Measurements from ENCODE around the gene KCNE2.

DNA sequence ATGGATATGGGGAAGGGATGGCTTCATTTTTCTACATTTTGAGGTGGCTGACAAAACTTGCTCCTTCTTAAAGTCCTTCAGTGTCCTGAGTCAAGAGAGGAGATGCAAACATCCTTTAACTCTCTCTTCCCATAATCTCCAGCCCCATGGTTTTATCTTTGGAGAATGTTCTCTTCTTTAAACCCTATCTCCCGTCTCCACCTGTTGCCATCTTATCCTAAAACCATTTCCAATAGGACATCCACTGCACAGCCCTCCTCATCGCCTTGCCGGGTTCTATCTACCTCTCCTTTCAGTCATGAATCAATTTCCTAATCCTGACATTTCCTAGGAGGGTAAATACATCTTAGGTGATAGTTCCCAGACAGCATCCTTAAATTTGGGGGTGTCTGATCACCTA, 44.2 kb upstream of the KCNE2 start:
- TF ChIP-seq, protein P1, sequence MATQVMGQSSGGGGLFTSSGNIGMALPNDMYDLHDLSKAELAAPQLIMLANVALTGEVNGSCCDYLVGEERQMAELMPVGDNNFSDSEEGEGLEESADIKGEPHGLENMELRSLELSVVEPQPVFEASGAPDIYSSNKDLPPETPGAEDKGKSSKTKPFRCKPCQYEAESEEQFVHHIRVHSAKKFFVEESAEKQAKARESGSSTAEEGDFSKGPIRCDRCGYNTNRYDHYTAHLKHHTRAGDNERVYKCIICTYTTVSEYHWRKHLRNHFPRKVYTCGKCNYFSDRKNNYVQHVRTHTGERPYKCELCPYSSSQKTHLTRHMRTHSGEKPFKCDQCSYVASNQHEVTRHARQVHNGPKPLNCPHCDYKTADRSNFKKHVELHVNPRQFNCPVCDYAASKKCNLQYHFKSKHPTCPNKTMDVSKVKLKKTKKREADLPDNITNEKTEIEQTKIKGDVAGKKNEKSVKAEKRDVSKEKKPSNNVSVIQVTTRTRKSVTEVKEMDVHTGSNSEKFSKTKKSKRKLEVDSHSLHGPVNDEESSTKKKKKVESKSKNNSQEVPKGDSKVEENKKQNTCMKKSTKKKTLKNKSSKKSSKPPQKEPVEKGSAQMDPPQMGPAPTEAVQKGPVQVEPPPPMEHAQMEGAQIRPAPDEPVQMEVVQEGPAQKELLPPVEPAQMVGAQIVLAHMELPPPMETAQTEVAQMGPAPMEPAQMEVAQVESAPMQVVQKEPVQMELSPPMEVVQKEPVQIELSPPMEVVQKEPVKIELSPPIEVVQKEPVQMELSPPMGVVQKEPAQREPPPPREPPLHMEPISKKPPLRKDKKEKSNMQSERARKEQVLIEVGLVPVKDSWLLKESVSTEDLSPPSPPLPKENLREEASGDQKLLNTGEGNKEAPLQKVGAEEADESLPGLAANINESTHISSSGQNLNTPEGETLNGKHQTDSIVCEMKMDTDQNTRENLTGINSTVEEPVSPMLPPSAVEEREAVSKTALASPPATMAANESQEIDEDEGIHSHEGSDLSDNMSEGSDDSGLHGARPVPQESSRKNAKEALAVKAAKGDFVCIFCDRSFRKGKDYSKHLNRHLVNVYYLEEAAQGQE (tag by site-specific recombination; IDR thresholded peaks at IDR 0.05) = no peak
- TF ChIP-seq ZNF391 (tag by site-specific recombination; IDR thresholded peaks at IDR 0.05; ENCODE audit: borderline replicate concordance, low read depth) = no peak
- TF ChIP-seq ZNF169 (tag by site-specific recombination; IDR thresholded peaks at IDR 0.05) = no peak
- no peak for TF ChIP-seq ZBTB8A (tag by site-specific recombination; IDR thresholded peaks at IDR 0.05)
- no peak for TF ChIP-seq ZNF155 (tag by site-specific recombination; IDR thresholded peaks at IDR 0.05)
- TF ChIP-seq ZNF341 (tag by site-specific recombination; IDR thresholded peaks at IDR 0.05; ENCODE audit: low read depth) = no peak
- no peak for TF ChIP-seq ZNF10 (tag by site-specific recombination; IDR thresholded peaks at IDR 0.05)
- no peak for TF ChIP-seq ZNF660 (tag by site-specific recombination; IDR thresholded peaks at IDR 0.05)
- TF ChIP-seq, protein P2, sequence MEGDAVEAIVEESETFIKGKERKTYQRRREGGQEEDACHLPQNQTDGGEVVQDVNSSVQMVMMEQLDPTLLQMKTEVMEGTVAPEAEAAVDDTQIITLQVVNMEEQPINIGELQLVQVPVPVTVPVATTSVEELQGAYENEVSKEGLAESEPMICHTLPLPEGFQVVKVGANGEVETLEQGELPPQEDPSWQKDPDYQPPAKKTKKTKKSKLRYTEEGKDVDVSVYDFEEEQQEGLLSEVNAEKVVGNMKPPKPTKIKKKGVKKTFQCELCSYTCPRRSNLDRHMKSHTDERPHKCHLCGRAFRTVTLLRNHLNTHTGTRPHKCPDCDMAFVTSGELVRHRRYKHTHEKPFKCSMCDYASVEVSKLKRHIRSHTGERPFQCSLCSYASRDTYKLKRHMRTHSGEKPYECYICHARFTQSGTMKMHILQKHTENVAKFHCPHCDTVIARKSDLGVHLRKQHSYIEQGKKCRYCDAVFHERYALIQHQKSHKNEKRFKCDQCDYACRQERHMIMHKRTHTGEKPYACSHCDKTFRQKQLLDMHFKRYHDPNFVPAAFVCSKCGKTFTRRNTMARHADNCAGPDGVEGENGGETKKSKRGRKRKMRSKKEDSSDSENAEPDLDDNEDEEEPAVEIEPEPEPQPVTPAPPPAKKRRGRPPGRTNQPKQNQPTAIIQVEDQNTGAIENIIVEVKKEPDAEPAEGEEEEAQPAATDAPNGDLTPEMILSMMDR (tag by site-specific recombination; IDR thresholded peaks at IDR 0.05) = no peak
- TF ChIP-seq HOXA7 (CRISPR knock-in tag; IDR thresholded peaks at IDR 0.05; ENCODE audit: borderline replicate concordance) = no peak
- TF ChIP-seq BCL11A (tag by site-specific recombination; IDR thresholded peaks at IDR 0.05; ENCODE audit: low read depth) = no peak
- no peak for TF ChIP-seq ZNF416 (tag by site-specific recombination; IDR thresholded peaks at IDR 0.05)
- TF ChIP-seq ZNF16 (tag by site-specific recombination; IDR thresholded peaks at IDR 0.05; ENCODE audit: low read depth) = no peak

Data from HEK293 (cell line).